IPS-NIHi7 (cell line): ENCODE results near the gene ASTN2.

Experiments used
- DNase-seq: peaks from one replicate; pipeline ENCODE4 v3.0.0; 2012; ENCODE audit warnings: mixed read lengths; ENCODE audit errors: extremely low spot score

ASTN2 gene, protein sequence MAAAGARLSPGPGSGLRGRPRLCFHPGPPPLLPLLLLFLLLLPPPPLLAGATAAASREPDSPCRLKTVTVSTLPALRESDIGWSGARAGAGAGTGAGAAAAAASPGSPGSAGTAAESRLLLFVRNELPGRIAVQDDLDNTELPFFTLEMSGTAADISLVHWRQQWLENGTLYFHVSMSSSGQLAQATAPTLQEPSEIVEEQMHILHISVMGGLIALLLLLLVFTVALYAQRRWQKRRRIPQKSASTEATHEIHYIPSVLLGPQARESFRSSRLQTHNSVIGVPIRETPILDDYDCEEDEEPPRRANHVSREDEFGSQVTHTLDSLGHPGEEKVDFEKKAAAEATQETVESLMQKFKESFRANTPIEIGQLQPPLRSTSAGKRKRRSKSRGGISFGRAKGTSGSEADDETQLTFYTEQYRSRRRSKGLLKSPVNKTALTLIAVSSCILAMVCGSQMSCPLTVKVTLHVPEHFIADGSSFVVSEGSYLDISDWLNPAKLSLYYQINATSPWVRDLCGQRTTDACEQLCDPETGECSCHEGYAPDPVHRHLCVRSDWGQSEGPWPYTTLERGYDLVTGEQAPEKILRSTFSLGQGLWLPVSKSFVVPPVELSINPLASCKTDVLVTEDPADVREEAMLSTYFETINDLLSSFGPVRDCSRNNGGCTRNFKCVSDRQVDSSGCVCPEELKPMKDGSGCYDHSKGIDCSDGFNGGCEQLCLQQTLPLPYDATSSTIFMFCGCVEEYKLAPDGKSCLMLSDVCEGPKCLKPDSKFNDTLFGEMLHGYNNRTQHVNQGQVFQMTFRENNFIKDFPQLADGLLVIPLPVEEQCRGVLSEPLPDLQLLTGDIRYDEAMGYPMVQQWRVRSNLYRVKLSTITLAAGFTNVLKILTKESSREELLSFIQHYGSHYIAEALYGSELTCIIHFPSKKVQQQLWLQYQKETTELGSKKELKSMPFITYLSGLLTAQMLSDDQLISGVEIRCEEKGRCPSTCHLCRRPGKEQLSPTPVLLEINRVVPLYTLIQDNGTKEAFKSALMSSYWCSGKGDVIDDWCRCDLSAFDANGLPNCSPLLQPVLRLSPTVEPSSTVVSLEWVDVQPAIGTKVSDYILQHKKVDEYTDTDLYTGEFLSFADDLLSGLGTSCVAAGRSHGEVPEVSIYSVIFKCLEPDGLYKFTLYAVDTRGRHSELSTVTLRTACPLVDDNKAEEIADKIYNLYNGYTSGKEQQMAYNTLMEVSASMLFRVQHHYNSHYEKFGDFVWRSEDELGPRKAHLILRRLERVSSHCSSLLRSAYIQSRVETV (N-terminal part only)

DNA sequence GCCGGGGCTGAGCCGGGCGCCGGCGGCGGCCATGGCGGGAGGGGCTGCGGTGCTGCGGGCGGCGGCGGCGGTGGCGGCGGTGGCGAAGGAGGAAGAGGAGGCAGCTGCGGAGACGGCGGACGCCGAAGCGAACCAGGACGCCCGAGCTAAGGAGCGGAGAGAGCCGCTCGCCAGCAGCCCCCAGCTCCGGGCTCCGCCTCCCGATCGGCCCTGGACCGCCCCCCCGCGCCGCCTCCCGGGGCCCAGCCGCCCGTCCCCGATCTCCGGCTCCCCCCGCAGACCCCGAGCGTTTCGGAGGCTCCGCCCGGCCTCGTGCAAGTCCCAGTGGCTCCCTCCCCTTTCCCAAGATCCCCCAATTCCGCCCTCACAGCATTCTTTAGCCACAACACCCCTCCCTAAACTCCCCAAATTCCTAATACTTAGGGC lies at the start of gene ASTN2:
Gene ASTN2 (minus strand): TSS at position 152 of the 426 bp plus-strand sequence. CDS start 119 bp downstream, at position 33.
- DNase-seq: peak; percentile 53

DNA sequence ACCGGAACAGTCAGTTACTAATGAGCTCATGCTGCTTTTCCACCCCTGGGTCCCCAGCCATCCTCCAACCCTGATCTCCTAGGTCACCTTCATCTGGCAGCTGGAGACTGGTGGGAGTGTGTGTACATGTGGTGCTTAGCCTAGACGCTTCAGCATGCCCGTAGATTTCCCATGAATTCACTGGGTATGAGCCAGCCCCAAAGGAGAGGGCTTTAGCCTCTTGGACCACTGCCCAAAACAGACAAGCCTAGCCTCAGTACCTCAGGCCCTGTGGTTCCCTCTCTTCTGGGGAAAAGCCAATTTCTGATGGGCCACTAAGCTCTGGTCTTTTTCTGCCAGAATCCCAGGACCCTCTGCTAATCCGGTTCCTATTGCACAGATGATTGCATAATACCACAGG lies 48.0 kb upstream of the ASTN2 start:
- no peak for DNase-seq

DNA sequence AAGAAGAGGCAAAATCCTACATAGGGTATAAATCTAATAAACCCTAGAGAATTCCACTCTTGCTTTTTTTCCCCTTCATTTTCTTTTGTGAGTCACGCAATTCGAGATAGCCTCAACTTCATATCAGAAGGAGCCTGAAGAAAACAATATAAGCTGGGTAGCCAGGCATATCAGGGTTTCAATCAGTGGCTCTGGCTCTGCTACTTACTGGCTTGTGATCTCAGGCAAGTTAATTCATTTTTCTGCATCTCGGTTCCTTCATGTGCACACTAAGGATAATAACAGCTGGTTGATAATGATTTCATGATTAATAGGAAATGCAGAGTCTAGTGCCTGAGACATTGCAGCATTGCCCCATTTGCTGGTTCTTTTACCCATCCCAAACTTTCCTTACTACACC lies 46.5 kb upstream of the ASTN2 start:
- DNase-seq: no peak

DNA sequence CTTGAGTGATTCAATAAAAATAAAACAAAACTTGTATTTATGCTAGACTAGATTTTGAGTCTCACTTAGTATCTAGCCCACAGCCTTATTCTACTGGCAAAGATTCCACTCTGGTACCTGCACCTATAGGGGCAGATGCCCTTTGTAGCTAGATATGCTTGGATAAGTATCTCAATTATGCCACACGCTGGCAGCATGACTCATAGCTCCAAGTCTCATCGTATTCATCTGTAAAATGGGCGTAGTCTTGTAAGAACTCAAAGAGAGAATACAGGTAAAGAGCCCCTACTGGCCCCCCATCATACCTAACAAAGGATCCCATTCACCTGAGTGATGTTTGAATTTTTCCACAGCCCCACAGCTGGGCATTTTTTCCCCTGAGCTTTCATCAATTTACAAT lies 45.9 kb upstream of the ASTN2 start:
- no peak for DNase-seq

DNA sequence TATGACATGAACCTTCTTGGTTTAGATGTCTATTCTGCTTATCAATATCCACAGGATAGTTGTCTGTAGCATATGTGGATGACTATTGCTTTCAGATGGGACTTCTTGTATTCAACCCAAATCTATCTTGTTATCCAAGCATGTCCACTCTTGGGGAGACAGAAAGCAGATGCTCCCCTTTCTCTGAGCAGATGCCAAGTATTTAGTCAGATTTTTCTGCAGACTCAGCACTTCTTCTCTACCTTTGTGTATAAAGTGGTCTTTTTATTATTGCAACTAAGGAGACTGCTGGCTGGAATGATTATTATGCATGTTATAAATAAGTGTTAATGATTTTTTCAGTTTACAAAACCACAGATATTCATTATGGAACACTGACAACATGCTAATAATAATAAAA lies 45.1 kb upstream of the ASTN2 start:
- DNase-seq: no peak

DNA sequence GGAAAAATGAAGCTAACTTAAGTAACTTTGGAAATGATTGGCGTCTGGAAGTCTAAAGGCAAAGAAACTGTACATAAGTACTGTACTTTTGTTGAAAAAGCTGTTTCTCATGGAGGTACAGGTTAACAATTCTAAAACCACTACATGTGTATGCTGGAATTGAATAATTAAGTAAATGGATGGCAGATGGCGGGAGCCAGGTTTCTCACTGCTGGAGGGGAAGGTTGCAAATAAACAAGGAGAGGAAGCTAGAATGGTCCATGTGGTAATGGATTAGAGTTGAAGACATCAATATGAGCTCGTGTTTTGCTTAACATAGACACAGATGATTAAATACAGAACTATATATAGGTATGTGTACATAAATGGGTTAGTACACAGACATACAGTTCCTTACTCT lies 43.2 kb upstream of the ASTN2 start:
- DNase-seq: no peak

DNA sequence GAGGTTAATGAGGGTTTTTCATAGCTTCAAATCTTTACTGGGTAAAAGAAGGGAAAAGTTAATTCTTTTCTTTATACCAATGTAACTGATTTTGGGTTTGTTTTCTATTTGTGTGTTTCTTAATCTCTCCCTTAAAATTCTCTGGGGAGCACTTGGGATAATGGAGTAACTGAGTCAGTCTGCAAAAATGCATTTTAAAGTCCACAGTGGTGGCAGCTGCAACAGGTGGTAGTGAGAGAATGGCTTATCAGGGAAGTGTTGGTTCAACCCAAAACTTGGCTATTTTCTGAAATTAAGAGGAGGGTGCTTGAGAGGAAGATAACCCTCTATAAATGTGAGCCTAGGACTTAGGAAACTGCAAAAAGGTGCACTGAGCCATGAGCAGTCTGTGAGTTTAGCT lies 39.9 kb upstream of the ASTN2 start:
- DNase-seq: no peak

DNA sequence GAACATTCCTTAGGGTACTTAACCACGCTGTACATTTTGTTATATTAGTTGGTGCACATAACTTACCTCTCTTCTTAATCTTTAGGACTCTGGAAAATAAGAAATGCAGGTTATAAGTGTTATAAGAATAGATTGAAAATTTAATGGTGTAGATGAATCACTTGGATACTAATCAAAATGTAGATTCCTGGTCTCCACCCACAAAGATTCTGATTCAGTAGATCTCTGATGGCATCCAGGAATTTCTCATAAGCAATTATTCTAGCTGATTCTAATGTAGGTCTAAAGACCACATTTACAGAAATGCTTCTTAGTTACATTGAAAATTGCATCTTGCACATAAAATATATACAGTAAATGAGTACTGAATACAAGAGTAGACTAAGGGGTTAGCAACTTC lies 38.9 kb upstream of the ASTN2 start:
- no peak for DNase-seq

DNA sequence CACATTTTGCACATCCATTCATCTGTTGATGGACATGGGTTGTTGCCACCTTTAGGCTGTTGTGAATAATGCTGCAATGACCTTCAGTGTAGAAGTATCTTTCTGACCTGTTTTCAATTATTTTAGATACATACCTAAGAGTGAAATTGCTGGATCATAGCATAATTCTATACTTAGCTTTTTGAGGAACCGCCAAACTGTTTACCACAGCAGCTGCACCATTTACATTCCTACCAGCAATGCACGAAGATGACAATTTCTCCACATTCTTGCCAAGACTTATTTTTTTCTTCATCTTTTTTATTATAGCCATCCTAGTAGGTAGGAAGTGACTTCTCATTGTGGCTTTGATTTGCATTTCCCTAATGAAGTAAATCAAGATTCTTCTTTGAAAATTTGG lies 36.5 kb upstream of the ASTN2 start:
- DNase-seq: no peak

DNA sequence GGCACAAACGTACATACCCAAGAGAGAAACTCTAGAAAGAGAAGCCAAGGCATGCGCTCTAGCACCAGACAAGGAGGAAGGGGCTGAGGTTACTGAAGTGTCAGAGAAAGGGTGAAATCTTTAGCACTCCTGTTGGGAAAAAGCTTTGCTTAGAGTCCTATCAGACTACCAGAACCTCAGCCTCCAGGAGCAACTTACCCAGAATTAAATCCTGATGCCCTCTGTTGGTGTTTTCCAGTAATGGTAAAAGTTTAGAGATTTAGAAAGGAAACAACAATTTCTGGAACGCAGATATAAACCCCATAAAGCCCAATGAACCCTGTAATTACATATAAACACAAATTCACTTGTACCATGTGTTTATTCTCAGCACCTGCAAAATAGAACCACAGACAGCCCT lies 33.2 kb upstream of the ASTN2 start:
- DNase-seq: peak; percentile 45

DNA sequence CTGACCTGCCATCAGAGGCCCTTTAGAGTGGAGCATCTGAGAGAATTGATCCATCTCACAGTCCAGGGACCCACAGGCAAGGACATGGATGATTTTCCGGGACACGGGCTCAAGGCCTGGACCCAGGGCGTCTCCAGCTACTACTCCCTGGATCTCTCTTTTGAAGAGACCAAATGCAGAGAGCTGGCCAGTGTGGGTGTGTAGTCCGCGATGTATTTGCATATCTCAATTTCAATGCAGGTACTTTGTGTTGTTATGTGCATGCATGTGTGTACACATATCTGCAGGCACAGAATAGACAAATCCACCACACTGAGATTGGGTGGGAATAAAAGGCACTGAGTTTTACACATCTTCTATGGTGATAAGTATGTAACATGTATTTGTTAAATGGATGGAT lies 30.8 kb upstream of the ASTN2 start:
- no peak for DNase-seq

DNA sequence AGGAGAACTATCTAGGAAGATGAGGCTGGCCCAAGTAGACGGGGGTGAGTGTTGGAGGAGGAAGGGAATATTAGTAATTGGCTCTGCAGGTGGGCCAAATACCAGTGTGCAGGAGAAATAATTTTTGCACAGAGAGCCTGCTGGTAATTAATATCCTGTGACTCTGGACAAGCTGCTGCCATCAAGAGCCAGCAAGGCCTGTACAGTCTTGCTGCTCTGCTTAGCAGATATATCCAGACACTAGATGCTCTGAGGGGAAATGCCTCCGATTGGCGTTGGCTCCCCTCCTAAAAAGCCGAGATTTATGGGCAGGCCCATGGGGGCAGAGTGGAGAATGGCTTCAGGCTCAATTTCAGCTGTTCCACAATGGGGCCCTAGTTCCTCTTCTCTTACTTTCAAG lies 29.6 kb upstream of the ASTN2 start:
- no peak for DNase-seq

DNA sequence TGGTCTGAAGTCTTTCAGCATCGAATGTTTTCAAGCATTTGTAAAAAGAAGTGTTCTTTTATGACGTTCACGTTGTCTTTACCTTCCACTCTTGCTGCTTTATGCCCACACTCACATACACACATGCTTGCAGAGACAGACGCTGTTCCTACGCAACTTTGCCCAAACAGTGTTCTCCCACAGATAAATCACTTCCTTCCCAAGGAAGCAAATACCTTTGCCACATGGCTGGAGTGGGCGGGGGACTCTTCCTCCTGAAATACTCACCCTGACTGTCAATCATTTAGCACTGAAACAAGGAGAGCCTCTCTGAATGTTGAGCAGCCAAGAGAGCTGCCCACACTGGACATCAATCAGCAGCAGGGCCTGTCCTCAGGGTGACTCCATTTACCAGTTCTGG lies 22.4 kb upstream of the ASTN2 start:
- DNase-seq: no peak

DNA sequence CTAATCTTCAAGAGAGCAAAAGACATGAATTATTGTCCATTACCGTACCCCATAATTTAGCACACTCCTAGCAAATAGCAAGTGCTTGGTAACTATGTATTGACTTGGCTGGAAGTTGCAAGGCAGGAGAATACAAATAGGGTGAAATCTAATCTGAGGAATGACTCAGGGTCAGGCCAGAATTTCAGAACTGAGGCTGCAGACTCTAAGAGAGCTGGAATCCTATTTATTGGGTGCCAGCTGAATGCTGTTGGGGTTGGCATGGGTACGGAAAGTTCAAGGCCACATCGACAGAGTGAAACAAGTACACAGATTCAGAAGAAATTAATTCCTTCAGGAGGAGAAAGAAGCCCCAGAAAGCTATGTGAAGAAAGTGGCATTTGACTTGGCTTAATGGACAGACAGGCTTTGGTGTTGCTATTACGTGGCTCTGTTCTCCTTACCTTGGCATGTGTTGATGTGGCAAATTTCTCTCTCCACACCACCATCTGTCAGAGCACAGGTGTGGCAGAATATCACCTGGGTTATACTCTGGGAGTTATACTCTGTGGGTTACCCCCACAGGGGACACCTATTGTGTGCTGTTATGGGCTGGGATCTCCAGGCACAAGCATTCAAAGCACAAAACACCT lies 20.9 kb upstream of the ASTN2 start:
- DNase-seq: no peak

DNA sequence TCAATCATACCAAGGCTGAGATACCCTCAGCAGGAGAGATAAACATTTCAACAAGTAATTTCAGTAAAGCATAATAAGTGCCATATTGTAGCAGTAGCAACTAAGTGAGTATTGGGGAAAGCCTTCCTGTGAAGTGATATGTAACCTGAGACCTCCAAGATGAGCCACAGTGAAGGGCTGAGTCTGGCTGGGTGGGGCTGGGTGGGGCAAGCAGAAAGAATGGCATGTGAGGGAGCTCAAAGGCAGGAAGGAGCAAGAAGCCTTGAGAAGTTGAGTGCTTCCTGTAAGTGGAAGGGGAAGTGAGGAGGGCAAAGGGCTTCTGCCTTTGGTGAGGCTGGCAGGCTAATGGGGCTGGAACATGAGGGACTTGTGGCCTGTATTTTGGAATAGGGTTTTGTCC lies 19.7 kb upstream of the ASTN2 start:
- peak; percentile 67 for DNase-seq

DNA sequence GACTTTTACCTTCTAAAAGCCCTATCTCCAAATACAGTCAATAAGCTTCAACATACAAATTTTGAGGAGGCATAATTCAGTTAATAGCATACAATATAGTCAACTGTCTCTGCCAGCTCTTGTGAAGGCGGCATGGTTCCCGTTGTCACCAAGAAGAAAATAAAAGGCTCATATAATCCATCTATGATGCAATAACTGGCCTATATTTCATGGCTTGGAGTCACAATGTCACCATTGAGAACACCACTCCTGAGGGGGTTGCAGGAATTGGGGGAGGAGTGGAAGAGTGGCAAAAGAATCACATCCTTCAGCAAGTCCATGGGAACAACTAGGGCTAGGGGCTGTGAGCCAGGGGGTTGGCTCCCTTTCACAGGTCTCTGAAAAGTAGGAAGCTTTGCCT lies 16.0 kb upstream of the ASTN2 start:
- no peak for DNase-seq

DNA sequence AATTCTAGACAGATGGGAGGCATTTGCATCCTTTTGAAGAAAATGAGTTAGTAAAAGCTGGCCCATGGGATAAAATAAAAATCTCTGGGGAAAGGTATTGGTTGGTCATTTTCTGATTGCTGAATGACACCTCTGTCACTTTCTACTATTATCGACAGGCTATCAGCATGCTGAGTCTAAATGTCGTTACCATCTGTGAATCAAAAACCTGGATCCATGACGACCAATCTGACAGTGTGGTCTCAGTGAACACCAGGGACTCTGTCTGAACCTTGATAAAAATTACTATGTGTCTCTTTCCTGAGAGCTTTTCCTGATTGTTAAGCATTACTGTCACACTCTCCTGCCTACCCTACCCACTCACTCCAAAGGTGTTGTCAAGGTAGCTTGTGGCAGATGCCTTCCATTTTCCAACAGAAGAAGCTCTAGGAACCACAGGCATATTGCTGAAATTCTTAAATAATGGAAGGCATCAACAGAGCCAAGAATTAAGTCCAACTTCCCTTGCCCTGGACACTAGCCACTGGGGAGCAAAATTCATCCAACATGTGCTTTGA lies 12.6 kb upstream of the ASTN2 start:
- DNase-seq: no peak

DNA sequence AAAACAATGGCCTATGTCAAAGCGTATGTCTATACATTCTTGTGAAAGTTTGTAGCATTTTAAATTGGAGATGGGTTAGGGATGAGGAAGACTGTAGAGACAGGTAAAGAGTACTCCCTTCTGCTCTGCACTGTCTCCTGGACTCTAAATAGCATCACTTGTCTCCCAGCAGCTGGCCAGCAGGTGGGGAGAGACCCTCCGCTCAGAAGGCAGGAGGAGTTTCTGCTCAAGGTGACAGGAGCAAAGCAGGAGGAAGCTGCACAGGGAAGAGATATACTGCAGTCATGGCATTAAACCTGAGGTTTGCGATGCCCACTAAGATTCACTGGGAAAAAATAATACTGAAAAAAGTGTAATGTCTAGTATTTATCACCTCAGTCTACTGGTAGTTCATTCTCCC lies 10.7 kb upstream of the ASTN2 start:
- DNase-seq: peak; percentile 33

DNA sequence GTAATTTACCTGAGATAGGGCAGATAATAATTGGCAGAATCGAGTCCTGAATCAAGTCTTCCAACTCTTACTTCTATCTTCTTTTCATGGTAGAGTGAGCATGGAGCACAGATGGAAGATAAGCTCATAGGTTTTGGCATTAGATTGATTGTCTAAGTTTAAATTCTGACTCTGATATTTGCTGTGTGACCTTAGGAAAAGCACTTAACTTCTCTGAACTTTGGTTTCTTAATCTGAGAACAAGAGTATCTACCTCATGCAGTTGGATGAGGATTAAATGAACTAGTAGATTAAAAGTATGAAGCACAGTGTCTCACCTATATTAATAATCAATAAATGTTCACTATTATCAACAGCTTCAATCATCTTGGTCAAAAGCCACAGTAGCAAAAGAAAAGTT lies 9.4 kb upstream of the ASTN2 start:
- DNase-seq: no peak

DNA sequence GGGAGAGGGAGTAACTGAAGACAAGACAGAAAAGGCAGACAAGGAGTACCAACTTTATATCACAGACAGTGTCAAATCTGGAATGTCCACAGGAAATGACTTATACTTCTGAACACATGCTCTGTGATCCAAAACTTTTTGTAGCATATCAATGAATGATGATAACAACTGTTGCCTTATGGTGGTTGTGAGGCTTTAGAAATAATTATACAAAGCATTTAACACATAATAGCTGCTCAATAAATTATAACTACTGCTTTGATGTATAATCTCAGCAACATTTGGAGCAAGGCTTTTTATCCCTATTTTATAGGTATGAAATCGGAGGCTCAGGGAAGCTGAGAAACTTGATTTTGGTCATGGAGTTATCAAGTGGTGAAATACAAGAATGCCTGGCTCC lies 3.3 kb upstream of the ASTN2 start:
- no peak for DNase-seq

DNA sequence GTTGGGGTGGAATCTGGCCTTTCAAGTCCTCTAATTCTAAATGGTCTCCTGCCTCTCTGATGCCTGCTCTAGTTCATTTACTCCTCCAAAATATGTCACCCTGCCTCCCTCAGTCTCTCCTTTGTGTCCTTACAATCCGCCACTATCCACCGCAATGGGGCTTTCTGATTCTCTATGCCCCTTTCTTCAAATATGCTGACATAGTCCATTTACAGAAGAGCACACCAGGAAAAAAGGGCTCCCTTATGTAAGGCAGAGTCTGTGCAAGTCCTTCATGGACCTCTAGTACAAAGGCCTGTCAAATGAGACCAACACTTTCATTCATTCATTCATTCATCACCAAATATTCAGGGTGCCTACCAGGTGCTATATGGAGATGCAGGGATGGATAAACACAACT lies 2.0 kb upstream of the ASTN2 start:
- DNase-seq: no peak
